K562 (cell line): ENCODE measurements around the gene CKLF. TPM values are rescaled to one million over a fixed set of nuclear protein-coding genes. Genes with fewer than 3 reads are reported as not detected.

Source experiments
- ASH1L ChIP-seq: fragments of 450-650 bp; IDR thresholded peaks from 2 replicates; pipeline ENCODE4 v1.6.1; 2018; ENCODE audit warnings: borderline replicate concordance, mild to moderate bottlenecking, low read depth; ENCODE audit not compliant: partially characterized antibody
- BRD9 ChIP-seq: fragments of 450-650 bp; IDR thresholded peaks from 2 replicates; pipeline ENCODE4 v1.6.1; 2018; ENCODE audit warnings: low read depth; ENCODE audit not compliant: partially characterized antibody
- CBX3 ChIP-seq, 2 experiments: IDR thresholded peaks; 1 replicate in 1 of 2; 2 replicates in 1 of 2; pipeline ENCODE4 v1.6.1; 2012; ENCODE audit warnings: inconsistent platforms in 2 of 2, low read length in 2 of 2, borderline replicate concordance in 1 of 2, control low read depth in 1 of 2
- CTCFL ChIP-seq: IDR thresholded peaks from 2 replicates; pipeline ENCODE4 v1.6.1; 2011; ENCODE audit warnings: borderline replicate concordance, low read depth, mild to moderate bottlenecking, moderate library complexity, low read length; ENCODE audit not compliant: insufficient read depth, poor library complexity, severe bottlenecking
- KDM4B ChIP-seq, 2 experiments: fragments of 450-650 bp in 1 of 2; sonication (generic) in 1 of 2; IDR thresholded peaks; 2 replicates each; pipeline ENCODE4 v1.6.1; 2016 to 2017; ENCODE audit warnings: borderline replicate concordance in 2 of 2, antibody characterized with exemption in 1 of 2, low read depth in 1 of 2, mild to moderate bottlenecking in 1 of 2
- MAX ChIP-seq: sonication (generic); formaldehyde crosslinking; IDR thresholded peaks from 2 replicates; pipeline ENCODE4 v1.9.0; 2022; ENCODE audit warnings: mild to moderate bottlenecking, missing genetic modification reagents
- MED1 ChIP-seq: sonication (generic); formaldehyde crosslinking; IDR thresholded peaks from 2 replicates; pipeline ENCODE4 v1.8.1; 2023; ENCODE audit warnings: missing genetic modification reagents, borderline replicate concordance
- MLLT1 ChIP-seq, 2 experiments: fragments of 450-650 bp; IDR thresholded peaks; 2 replicates each; pipeline ENCODE4 v1.6.1; 2016
- PCBP1 ChIP-seq: fragments of 200-400 bp; formaldehyde crosslinking; IDR thresholded peaks from 2 replicates; pipeline ENCODE4 v1.6.1; 2018; ENCODE audit warnings: mild to moderate bottlenecking, low read depth, low read length; ENCODE audit not compliant: poor library complexity, severe bottlenecking
- PHF20 ChIP-seq: fragments of 450-650 bp; IDR thresholded peaks from 2 replicates; pipeline ENCODE4 v1.6.1; 2018; ENCODE audit not compliant: partially characterized antibody
- POLR2AphosphoS5 ChIP-seq: IDR thresholded peaks from 2 replicates; pipeline ENCODE4 v1.6.1; 2011; ENCODE audit warnings: mild to moderate bottlenecking, low read depth, low read length, moderate library complexity; ENCODE audit not compliant: control insufficient read depth, insufficient read depth
- SMAD3 ChIP-seq: fragments of 450-650 bp; formaldehyde crosslinking; conservative IDR thresholded peaks from 2 replicates; pipeline ENCODE4 v1.4.0; 2020; ENCODE audit warnings: mild to moderate bottlenecking
- TCF7L2 ChIP-seq: fragments of 150-350 bp; IDR thresholded peaks from 2 replicates; pipeline ENCODE4 v1.6.1; 2016; ENCODE audit warnings: low read depth, mild to moderate bottlenecking, low read length, moderate library complexity
- TEAD2 ChIP-seq: fragments of 450-650 bp; IDR thresholded peaks from 2 replicates; pipeline ENCODE4 v1.6.1; 2016; ENCODE audit warnings: missing genetic modification characterization, control low read depth, missing compliant biosample characterization
- USF1 ChIP-seq: sonication (generic); formaldehyde crosslinking; IDR thresholded peaks from 2 replicates; pipeline ENCODE4 v1.9.0; 2022; ENCODE audit warnings: mild to moderate bottlenecking, missing genetic modification reagents
- ZBTB17 ChIP-seq: fragments of 450-650 bp; formaldehyde crosslinking; IDR thresholded peaks from 2 replicates; pipeline ENCODE4 v1.4.0; 2020; ENCODE audit warnings: mild to moderate bottlenecking
- ZNF384 ChIP-seq: IDR thresholded peaks from 2 replicates; pipeline ENCODE4 v1.6.1; 2012; ENCODE audit warnings: low read depth, low read length, improper control_type of control experiment
- ZNF764 ChIP-seq: fragments of 250-450 bp; sonication (Bioruptor Pico); IDR thresholded peaks from 2 replicates; pipeline ENCODE4 v1.4.0; 2020; ENCODE audit warnings: low read depth, mild to moderate bottlenecking, moderate library complexity
- ZNF778 ChIP-seq: fragments of 450-650 bp; formaldehyde crosslinking; IDR thresholded peaks from 2 replicates; pipeline ENCODE4 v1.4.0; 2020; ENCODE audit warnings: mild to moderate bottlenecking, moderate library complexity
- polyA plus RNA-seq, 8 experiments: library from polyadenylated mRNA; depleted of rRNA in 4 of 8; stranded (reverse) in 5 of 8; unstranded in 3 of 8; fragments of >200 nt; fragmentation: Nextera tagmentation in 2 of 8; fragmentation: Illumina TruSeq in 1 of 8; extraction: Ambion mirVana in 2 of 8; extraction: Trizol in 1 of 8; gene quantifications; 2 replicates each; pipeline versions ENCODE4 v1.2.1 to v1.2.3, GENCODE V29; 2011 to 2014; ENCODE audit warnings: inconsistent platforms in 1 of 8, missing spikeins in 1 of 8
- total RNA-seq, 7 experiments: library from RNA; depleted of rRNA in 6 of 7; stranded (reverse); fragments of >200 nt in 6 of 7; fragmentation: Illumina TruSeq in 2 of 7; extraction: Trizol in 2 of 7; gene quantifications; 2 replicates each; pipeline versions ENCODE4 v1.2.1 to v1.2.3, GENCODE V29; 2011 to 2021; ENCODE audit warnings: low replicate concordance in 1 of 7
- TF ChIP-seq, protein P1 (sequence below): fragments of 450-650 bp; formaldehyde crosslinking; IDR thresholded peaks from 2 replicates; pipeline ENCODE4 v1.4.0; 2020; ENCODE audit warnings: mild to moderate bottlenecking, moderate library complexity

CKLF gene
- total and polyA plus RNA-seq, 9 of the 15 experiments (the other 6 are each of a cell fraction or from before 2014, with no cell fraction given): 84.8 to 322 (median 118) TPM

GRCh38 chr16:66608241-66609138 is 56.1 kb downstream of the CKLF start (continued):
- no peak for TF ChIP-seq BRD9
- TF ChIP-seq KDM4B (IDR thresholded peaks at IDR 0.05; ENCODE audit: borderline replicate concordance in 2 of 2, low read depth in 1 of 2): no peak
- TF ChIP-seq ZNF778: no peak
- TF ChIP-seq PHF20: no peak
- no peak for TF ChIP-seq ASH1L
- TF ChIP-seq TEAD2 (tag): peak; percentile 72
- TF ChIP-seq ZNF764: no peak
- TF ChIP-seq POLR2AphosphoS5: 0 out of 2 replicates have a peak, but pooled peaks have one; percentile 23
- no peak for TF ChIP-seq TCF7L2
- peak in 1 of 2 experiments; percentile 75; a peak in 1 of 3 replicates for TF ChIP-seq CBX3 (IDR thresholded peaks at IDR 0.05; ENCODE audit: borderline replicate concordance in 1 of 2, low read length in 2 of 2)
- no peak for TF ChIP-seq SMAD3 (CRISPR knock-in tag)
- TF ChIP-seq, protein P1, sequence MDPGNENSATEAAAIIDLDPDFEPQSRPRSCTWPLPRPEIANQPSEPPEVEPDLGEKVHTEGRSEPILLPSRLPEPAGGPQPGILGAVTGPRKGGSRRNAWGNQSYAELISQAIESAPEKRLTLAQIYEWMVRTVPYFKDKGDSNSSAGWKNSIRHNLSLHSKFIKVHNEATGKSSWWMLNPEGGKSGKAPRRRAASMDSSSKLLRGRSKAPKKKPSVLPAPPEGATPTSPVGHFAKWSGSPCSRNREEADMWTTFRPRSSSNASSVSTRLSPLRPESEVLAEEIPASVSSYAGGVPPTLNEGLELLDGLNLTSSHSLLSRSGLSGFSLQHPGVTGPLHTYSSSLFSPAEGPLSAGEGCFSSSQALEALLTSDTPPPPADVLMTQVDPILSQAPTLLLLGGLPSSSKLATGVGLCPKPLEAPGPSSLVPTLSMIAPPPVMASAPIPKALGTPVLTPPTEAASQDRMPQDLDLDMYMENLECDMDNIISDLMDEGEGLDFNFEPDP: no peak
- TF ChIP-seq USF1 (CRISPR knock-in tag): peak; percentile 58
- peak; percentile 88 for TF ChIP-seq MAX (CRISPR knock-in tag)
- TF ChIP-seq PCBP1: no peak
- no peak for TF ChIP-seq MED1 (CRISPR knock-in tag)
- TF ChIP-seq ZNF384: no peak
- no peak for TF ChIP-seq MLLT1 (IDR thresholded peaks at IDR 0.05)
- 0 out of 2 replicates have a peak, but pooled peaks have one; percentile 22 for TF ChIP-seq ZBTB17
- peak; percentile 70 for TF ChIP-seq CTCFL
